Measurements from ENCODE around the gene M6PR. TPM values are rescaled to one million over a fixed set of nuclear protein-coding genes. Genes with fewer than 3 reads are reported as not detected.

M6PR gene
- total RNA-seq, 2 experiments from 2014 or later = 199 to 206 TPM

- ChIA-PET POLR2A (no interaction called here), CTCF (interaction anchor here (1.0 to 8.8 kb wide), 7 partner anchors 21 to 254 kb away, joined by 3 to 64 read pairs (median 9); no protein-coding TSS in a partner anchor)
- ATAC-seq (no peak), DNase-seq (no peak)
- Mint-ChIP-seq H3K27ac (no peak overlapping the region), H3K4me1 (ENCODE audit: low read depth) (peaks cover 14% of the 10 kb centered on the region), H3K9me3 (no peaks in the 10 kb centered on the region), H3K27me3 (no peaks in the 10 kb centered on the region), H3K4me3 (no peak overlapping the region), H3K36me3 (ENCODE audit: low read depth) (no peaks in the 10 kb centered on the region)
- intact Hi-C loops (cut with micrococcal nuclease) = no loop called here
- no peak for TF ChIP-seq CTCF (IDR thresholded peaks at IDR 0.05)
These were observed 37.7 kb downstream of the M6PR start for GRCh38 chr12:8911606-8912268.

GRCh38 chr12:8909752-8910151, 39.7 kb downstream of the M6PR start:
- H3K36me3 Mint-ChIP-seq (ENCODE audit: low read depth) = no peaks in the 10 kb centered on the region
- H3K9me3 Mint-ChIP-seq = no peaks in the 10 kb centered on the region
- ATAC-seq (no peak), DNase-seq (no peak)
- TF ChIP-seq CTCF (IDR thresholded peaks at IDR 0.05) = no peak
- H3K4me1 Mint-ChIP-seq (ENCODE audit: low read depth) = peaks cover 14% of the 10 kb centered on the region
- ChIA-PET CTCF (interaction anchor here (1.0 to 1.1 kb wide), 2 partner anchors 140 to 229 kb away, joined by 3 read pairs; no protein-coding TSS in a partner anchor), POLR2A (no interaction called here)
- H3K4me3 Mint-ChIP-seq = no peak overlapping the region
- intact Hi-C loops (cut with micrococcal nuclease) = no loop called here
- H3K27ac Mint-ChIP-seq = no peak overlapping the region
- no peaks in the 10 kb centered on the region for H3K27me3 Mint-ChIP-seq

GRCh38 chr12:8907513-8907912, 41.9 kb downstream of the M6PR start:
- POLR2A ChIA-PET = no interaction called here
- intact Hi-C loops (cut with micrococcal nuclease) = no loop called here
- no peak for ATAC-seq

GRCh38 chr12:8906266-8907180, 42.9 kb downstream of the M6PR start:
- Mint-ChIP-seq H3K27me3 (no peaks in the 10 kb centered on the region), H3K36me3 (ENCODE audit: low read depth) (no peaks in the 10 kb centered on the region), H3K9me3 (no peaks in the 10 kb centered on the region), H3K27ac (no peak overlapping the region), H3K4me3 (no peak overlapping the region), H3K4me1 (ENCODE audit: low read depth) (peaks cover 3% of the 10 kb centered on the region)
- ChIA-PET CTCF (interaction anchor here (1.3 to 1.6 kb wide), 2 partner anchors 16 to 144 kb away, joined by 4 read pairs; no protein-coding TSS in a partner anchor), POLR2A (no interaction called here)
- TF ChIP-seq CTCF (IDR thresholded peaks at IDR 0.05) = no peak
- DNase-seq (no peak), ATAC-seq (no peak)
- intact Hi-C loops (cut with micrococcal nuclease) = no loop called here

More at GRCh38 chr12:8907513-8907912, 41.9 kb downstream of the M6PR start:
- Mint-ChIP-seq H3K27me3 (no peaks in the 10 kb centered on the region), H3K27ac (no peak overlapping the region), H3K9me3 (no peaks in the 10 kb centered on the region), H3K4me1 (ENCODE audit: low read depth) (peaks cover 5% of the 10 kb centered on the region), H3K36me3 (ENCODE audit: low read depth) (no peaks in the 10 kb centered on the region), H3K4me3 (no peak overlapping the region)
- no peak for TF ChIP-seq CTCF (IDR thresholded peaks at IDR 0.05)
- CTCF ChIA-PET = interaction anchor here (1.6 kb wide), 1 partner anchor 143 kb away, joined by 4 read pairs; no protein-coding TSS in a partner anchor
- DNase-seq = no peak

GRCh38 chr12:8905546-8905945, 43.9 kb downstream of the M6PR start:
- H3K4me3 Mint-ChIP-seq = no peak overlapping the region
- ChIA-PET CTCF (no interaction called here), POLR2A (no interaction called here)
- no peaks in the 10 kb centered on the region for H3K4me1 Mint-ChIP-seq (ENCODE audit: low read depth)
- intact Hi-C loops (cut with micrococcal nuclease) = no loop called here
- no peak for DNase-seq
- no peaks in the 10 kb centered on the region for H3K9me3 Mint-ChIP-seq
- no peak overlapping the region for H3K27ac Mint-ChIP-seq
- no peaks in the 10 kb centered on the region for H3K36me3 Mint-ChIP-seq (ENCODE audit: low read depth)
- ATAC-seq = no peak
- no peaks in the 10 kb centered on the region for H3K27me3 Mint-ChIP-seq
- TF ChIP-seq CTCF (IDR thresholded peaks at IDR 0.05) = no peak

Data from activated CD8-positive, alpha-beta T cell treated with anti-CD3 and anti-CD28 coated beads for 36 hours (primary cell).